ENCODE results near the gene ZNF598.
"Not testable (repeated sequence)": the region's sequence is repeated elsewhere in the genome, so short reads cannot be mapped to it uniquely, and the experiment has no call there.

ZNF598 gene

DNA sequence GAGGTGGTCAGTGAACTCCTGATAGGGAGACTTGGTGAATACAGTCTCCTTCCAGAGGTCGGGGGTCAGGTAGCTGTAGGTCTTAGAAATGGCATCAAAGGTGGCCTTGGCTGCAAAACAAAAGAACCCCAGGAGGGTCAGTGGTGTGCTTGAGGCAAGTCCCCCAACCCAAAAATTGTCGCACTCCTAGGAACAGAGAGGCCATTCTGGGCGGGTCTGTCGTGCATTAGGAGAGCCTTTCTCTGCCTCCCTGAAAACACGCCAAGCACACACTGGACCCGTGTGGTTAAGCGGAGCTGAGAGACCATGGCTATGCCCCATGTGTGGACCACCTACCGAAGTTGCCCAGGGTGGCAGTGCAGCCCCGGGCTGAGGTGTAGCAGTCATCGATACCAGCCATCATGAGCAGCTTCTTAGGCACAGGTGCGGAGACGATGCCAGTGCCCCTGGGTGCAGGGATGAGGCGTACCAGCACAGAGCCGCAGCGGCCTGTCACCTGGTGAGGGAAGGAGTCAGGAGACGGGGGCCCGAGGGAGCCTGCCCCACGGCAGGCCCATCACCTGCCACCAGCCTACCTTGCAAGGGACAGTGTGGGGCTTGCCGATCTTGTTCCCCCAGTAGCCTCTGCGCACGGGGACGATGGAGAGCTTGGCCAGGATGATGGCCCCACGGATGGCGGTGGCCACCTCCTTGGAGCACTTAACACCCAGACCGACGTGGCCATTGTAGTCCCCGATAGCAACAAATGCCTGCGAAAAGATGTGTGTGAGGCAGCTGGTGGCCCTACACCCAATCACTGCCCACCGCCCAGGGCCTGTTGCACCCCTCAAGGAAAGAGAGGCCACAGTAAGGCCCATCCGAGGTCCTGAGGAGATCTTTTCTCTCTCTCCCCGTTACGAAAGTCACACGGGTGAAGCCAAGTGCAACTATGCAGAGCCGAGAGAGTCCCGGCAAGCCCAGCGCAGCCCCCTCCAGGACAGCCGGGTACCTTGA is 47.2 kb downstream of the ZNF598 start:
- Mint-ChIP-seq H3K4me3 (peak overlapping the region; percentile 87), H3K27ac (peak overlapping the region; percentile 94), H3K4me1 (ENCODE audit: low read depth) (peaks cover 43% of the 10 kb centered on the region), H3K36me3 (ENCODE audit: low read depth) (peaks cover 72% of the 10 kb centered on the region)
- not testable (repeated sequence) for H3K9me3 Mint-ChIP-seq, H3K27me3 Mint-ChIP-seq
- DNase-seq = peak; percentile 50

- Mint-ChIP-seq H3K36me3 (ENCODE audit: low read depth) (peaks cover 65% of the 10 kb centered on the region), H3K27me3 (no peaks in the 10 kb centered on the region), H3K9me3 (no peaks in the 10 kb centered on the region), H3K27ac (peak overlapping the region; percentile 94), H3K4me1 (ENCODE audit: low read depth) (peaks cover 43% of the 10 kb centered on the region), H3K4me3 (peak overlapping the region; percentile 87)
- peak; percentile 63 for DNase-seq
Measured at GRCh38 chr16:1961651-1962067, 48.0 kb downstream of the ZNF598 start.

GRCh38 chr16:1960665-1961630 is 48.7 kb downstream of the ZNF598 start:
- Mint-ChIP-seq H3K27me3 (no peaks in the 10 kb centered on the region), H3K27ac (peak overlapping the region; percentile 94), H3K4me1 (ENCODE audit: low read depth) (peaks cover 43% of the 10 kb centered on the region), H3K4me3 (peak overlapping the region; percentile 87), H3K9me3 (no peaks in the 10 kb centered on the region), H3K36me3 (ENCODE audit: low read depth) (peaks cover 64% of the 10 kb centered on the region)
- peak; percentile 77 for DNase-seq

DNA sequence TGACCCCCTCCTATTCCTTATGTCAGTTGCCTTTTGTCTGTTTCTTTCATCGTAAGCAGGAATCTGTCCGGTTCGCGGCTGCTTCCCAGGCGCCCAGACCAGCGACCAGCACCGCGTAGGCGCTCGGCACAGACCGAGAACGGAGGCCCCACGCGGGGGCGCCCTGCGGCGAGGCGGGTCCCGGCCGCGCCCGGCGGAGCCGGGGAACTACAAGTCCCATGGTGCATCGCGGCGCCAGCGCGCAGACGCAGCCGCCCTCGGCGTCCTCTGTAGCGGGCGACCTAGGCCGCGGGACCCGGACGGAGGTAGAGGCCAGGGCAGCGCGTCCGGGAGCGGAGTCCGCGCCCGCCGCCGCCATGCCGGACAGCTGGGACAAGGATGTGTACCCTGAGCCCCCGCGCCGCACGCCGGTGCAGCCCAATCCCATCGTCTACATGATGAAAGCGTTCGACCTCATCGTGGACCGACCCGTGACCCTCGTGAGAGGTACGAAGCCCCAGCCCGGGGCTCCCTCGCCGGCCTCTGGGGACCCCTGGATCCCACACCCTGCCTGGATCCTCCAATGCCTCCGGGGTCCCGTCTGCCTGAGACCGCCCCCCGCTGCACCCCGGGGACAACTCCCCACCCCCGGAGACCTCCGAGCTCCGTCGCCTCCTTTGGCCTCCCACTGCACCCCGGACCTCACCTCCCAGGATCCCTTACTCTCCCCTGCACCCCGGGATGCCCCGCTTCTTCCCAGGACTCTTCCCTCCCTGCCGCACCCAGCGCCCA is 50.2 kb downstream of the ZNF598 start, which contains the start of gene NDUFB10:
Gene NDUFB10, plus strand, starts transcription at position 270 of the 771 bp plus-strand sequence. Its CDS starts 87 bp downstream, at position 357.
- DNase-seq = peak; percentile 96
- Mint-ChIP-seq H3K4me3 (peak within 1 kb of the TSS; percentile 87), H3K36me3 (ENCODE audit: low read depth) (peaks cover 50% of the 10 kb centered on the region)

DNA sequence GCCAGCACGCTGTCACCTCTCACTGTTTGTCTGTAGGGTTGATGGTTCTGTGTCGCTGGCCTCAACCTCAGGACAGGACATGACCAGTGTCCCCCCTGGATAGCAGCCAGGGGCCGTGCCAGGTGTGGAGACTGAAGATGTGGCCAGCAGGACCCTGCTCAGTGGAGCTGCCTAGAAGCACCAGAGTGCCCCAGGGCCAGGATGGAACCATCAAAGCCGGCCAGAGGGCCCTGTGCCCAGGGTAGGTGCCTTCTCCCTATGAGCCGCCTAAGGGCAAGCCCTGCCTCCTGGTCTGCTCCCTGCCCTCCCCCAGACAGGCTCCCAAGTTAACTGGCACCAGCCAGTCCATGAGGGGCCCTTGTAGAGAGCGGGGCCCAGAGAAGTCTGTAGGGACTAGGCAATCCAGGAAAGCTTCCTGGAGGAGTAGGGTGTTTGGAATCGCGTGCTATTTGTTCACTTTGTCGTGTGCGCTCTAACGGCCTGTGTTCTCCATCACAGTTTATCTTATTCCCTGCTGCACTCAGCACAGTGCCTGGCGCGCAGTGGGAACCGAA is 50.8 kb downstream of the ZNF598 start:
- Mint-ChIP-seq H3K4me3 (peak overlapping the region; percentile 87), H3K9me3 (no peaks in the 10 kb centered on the region), H3K27ac (peak overlapping the region; percentile 94), H3K27me3 (no peaks in the 10 kb centered on the region), H3K4me1 (ENCODE audit: low read depth) (peaks cover 37% of the 10 kb centered on the region), H3K36me3 (ENCODE audit: low read depth) (peaks cover 44% of the 10 kb centered on the region)
- no peak for DNase-seq

More for the DNA sequence above, 50.2 kb downstream of the ZNF598 start, which contains the start of gene NDUFB10:
- Mint-ChIP-seq H3K4me1 (ENCODE audit: low read depth) (peaks cover 38% of the 10 kb centered on the region), H3K9me3 (no peaks in the 10 kb centered on the region), H3K27me3 (no peaks in the 10 kb centered on the region), H3K27ac (peak within 1 kb of the TSS; percentile 94)

- H3K4me1 Mint-ChIP-seq (ENCODE audit: low read depth) = peaks cover 34% of the 10 kb centered on the region
- DNase-seq, H3K27ac Mint-ChIP-seq, H3K9me3 Mint-ChIP-seq, H3K27me3 Mint-ChIP-seq, H3K4me3 Mint-ChIP-seq: not testable (repeated sequence)
- H3K36me3 Mint-ChIP-seq (ENCODE audit: low read depth) = peaks cover 37% of the 10 kb centered on the region
Measured at GRCh38 chr16:1958143-1958491, 51.5 kb downstream of the ZNF598 start.

- not testable (repeated sequence) for H3K9me3 Mint-ChIP-seq, H3K4me3 Mint-ChIP-seq, H3K27ac Mint-ChIP-seq, H3K27me3 Mint-ChIP-seq, DNase-seq
- Mint-ChIP-seq H3K36me3 (ENCODE audit: low read depth) (peaks cover 32% of the 10 kb centered on the region), H3K4me1 (ENCODE audit: low read depth) (peaks cover 29% of the 10 kb centered on the region)
Measured at GRCh38 chr16:1957434-1958142, 52.0 kb downstream of the ZNF598 start.

- Mint-ChIP-seq H3K27ac (no peak overlapping the region), H3K4me1 (ENCODE audit: low read depth) (peaks cover 2% of the 10 kb centered on the region), H3K36me3 (ENCODE audit: low read depth) (no peaks in the 10 kb centered on the region), H3K27me3 (no peaks in the 10 kb centered on the region), H3K4me3 (no peak overlapping the region), H3K9me3 (no peaks in the 10 kb centered on the region)
- DNase-seq = no peak
Measured at GRCh38 chr16:1953734-1954133, 55.9 kb downstream of the ZNF598 start.

DNA sequence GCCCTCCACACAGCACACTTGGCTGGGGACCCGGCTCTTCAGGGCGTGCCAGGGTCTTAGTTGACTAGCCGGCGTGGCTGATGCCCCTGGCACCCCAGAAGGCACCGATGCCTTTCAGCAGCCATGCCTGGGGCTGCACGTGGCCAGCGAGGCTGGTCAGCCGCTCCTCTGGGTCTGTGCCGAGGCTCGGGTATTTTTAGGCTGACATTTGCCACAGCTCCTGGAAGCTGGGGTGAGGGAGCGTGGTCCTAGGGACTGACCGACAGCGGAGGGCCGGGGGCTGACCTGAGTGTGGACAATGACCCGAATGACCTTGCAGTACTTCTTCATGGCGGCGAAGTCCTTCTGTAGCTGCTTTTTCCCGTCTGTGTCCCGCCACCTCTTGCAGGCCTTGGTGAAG is 59.1 kb downstream of the ZNF598 start:
- Mint-ChIP-seq H3K27me3 (no peaks in the 10 kb centered on the region), H3K4me1 (ENCODE audit: low read depth) (no peaks in the 10 kb centered on the region), H3K27ac (no peak overlapping the region), H3K36me3 (ENCODE audit: low read depth) (no peaks in the 10 kb centered on the region), H3K9me3 (no peaks in the 10 kb centered on the region), H3K4me3 (no peak overlapping the region)
- DNase-seq = no peak

GRCh38 chr16:1950047-1950446 is 59.6 kb downstream of the ZNF598 start:
- no peaks in the 10 kb centered on the region for H3K9me3 Mint-ChIP-seq
- no peaks in the 10 kb centered on the region for H3K36me3 Mint-ChIP-seq (ENCODE audit: low read depth)
- no peaks in the 10 kb centered on the region for H3K27me3 Mint-ChIP-seq
- H3K4me1 Mint-ChIP-seq (ENCODE audit: low read depth) = no peaks in the 10 kb centered on the region
- H3K27ac Mint-ChIP-seq = no peak overlapping the region
- no peak for DNase-seq
- H3K4me3 Mint-ChIP-seq = no peak overlapping the region

- H3K27ac Mint-ChIP-seq = no peak overlapping the region
- H3K4me1 Mint-ChIP-seq (ENCODE audit: low read depth) = peaks cover 2% of the 10 kb centered on the region
- no peaks in the 10 kb centered on the region for H3K36me3 Mint-ChIP-seq (ENCODE audit: low read depth)
- no peak overlapping the region for H3K4me3 Mint-ChIP-seq
- no peak for DNase-seq
- H3K27me3 Mint-ChIP-seq = no peaks in the 10 kb centered on the region
- H3K9me3 Mint-ChIP-seq = no peaks in the 10 kb centered on the region
Measured at GRCh38 chr16:1949507-1949906, 60.1 kb downstream of the ZNF598 start.

Data from activated T-cell treated with anti-CD3 and anti-CD28 coated beads, Interleukin-2, amount 50 U/mL, for 24 hours (primary cell).